Activated CD8-positive, alpha-beta memory T cell treated with anti-CD3 and anti-CD28 coated beads, Interleukin-2, amount 10 ng/mL, durations not matched to agents 7 days and 5 days (primary cell): ENCODE measurements around the gene TMEM170A. TPM values are rescaled to one million over a fixed set of nuclear protein-coding genes. Genes with fewer than 3 reads are reported as not detected.

Source experiments
- ATAC-seq: fragments of 150-1000 bp; cut with Tn5 transposase; one replicate; pipeline ENCODE4 v1.10.0; 2021; ENCODE audit warnings: moderate library complexity
- CTCF ChIA-PET: fragments of 350-600 bp; sonication (Branson Sonifier 250); formaldehyde crosslinking; loops from one replicate; lab custom pipeline; 2021; ENCODE audit warnings: antibody characterized with exemption; lab: Charles Lee
- DNase-seq: peaks from one replicate; pipeline ENCODE4 v3.0.0-alpha.2; 2020
- H3K27ac Mint-ChIP-seq: one replicate; pipeline ENCODE4 v1.8.0; 2021; ENCODE audit warnings: mild to moderate bottlenecking, mixed read lengths
- H3K27me3 Mint-ChIP-seq: one replicate; pipeline ENCODE4 v1.8.0; 2021; ENCODE audit warnings: mixed read lengths
- H3K36me3 Mint-ChIP-seq: one replicate; pipeline ENCODE4 v1.8.0; 2021; ENCODE audit warnings: mild to moderate bottlenecking, mixed read lengths
- H3K4me1 Mint-ChIP-seq: one replicate; pipeline ENCODE4 v1.8.0; 2021; ENCODE audit warnings: mixed read lengths
- H3K4me3 Mint-ChIP-seq: one replicate; pipeline ENCODE4 v1.8.0; 2021; ENCODE audit warnings: mild to moderate bottlenecking, moderate library complexity, mixed read lengths
- H3K9me3 Mint-ChIP-seq: one replicate; pipeline ENCODE4 v1.8.0; 2022; ENCODE audit warnings: low read depth, mixed read lengths
- total RNA-seq, 2 experiments: library from RNA; stranded (reverse); gene quantifications; one replicate each; pipeline ENCODE4 v1.2.3, GENCODE V29; 2021

Gene TMEM170A
- total RNA-seq, 2 experiments from 2014 or later, result 31.1 to 33.7 TPM

DNA sequence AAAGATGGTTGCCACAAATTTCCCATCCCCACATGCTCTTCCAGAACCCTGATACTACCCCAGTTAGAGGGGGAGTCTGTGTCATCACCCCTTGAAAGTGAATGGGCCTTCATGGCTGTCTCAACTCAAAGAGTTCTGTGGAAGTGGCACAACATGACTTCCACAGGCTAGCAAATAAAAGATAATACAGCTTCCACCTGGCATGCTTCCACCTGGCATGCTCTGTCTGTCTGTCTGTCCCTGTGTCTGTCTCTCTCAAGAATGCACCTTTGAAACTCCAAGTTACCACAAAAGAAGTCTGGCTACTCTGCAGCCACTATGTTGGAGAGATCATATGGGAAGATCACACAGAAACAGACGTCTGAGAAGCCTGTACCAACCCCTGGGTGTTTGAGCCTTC, 66.2 kb downstream of the TMEM170A start:
- Mint-ChIP-seq H3K36me3 (peaks cover 5% of the 10 kb centered on the region), H3K9me3 (no peaks in the 10 kb centered on the region), H3K27ac (no peak overlapping the region), H3K4me1 (peaks cover 3% of the 10 kb centered on the region), H3K27me3 (no peaks in the 10 kb centered on the region), H3K4me3 (no peak overlapping the region)
- no peak for DNase-seq
- ATAC-seq, result no peak
- CTCF ChIA-PET, result interaction anchor here (0.6 to 1.5 kb wide), 4 partner anchors 12 to 447 kb away, joined by 3 to 5 read pairs (median 3); no protein-coding TSS in a partner anchor

DNA sequence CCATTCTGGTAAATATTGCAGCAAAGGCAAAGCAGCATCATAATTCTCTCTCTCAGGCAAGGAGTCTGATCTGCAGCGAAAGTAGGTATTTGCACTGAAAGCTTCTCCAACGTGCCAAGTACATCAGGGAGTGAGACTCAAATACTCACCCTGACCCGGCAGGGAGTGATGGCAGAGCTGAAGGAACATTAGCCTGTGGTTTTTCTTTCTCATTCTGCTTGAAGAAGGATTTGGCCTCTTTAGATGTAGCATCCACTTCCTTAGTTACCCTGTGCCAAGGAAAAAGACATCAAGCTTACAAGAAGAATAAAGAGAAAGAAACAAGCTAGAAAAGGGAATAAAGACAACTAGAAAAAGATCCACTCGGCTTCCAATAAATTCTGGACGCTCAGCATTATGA, 69.5 kb downstream of the TMEM170A start:
- no peak overlapping the region for H3K27ac Mint-ChIP-seq
- ATAC-seq (no peak), DNase-seq (no peak)
- H3K36me3 Mint-ChIP-seq, result peaks cover 18% of the 10 kb centered on the region
- H3K9me3 Mint-ChIP-seq, result no peaks in the 10 kb centered on the region
- CTCF ChIA-PET, result interaction anchor here (0.6 to 1.6 kb wide), 7 partner anchors 9 to 296 kb away, joined by 3 to 11 read pairs (median 4); no protein-coding TSS in a partner anchor
- no peak overlapping the region for H3K4me3 Mint-ChIP-seq
- no peaks in the 10 kb centered on the region for H3K27me3 Mint-ChIP-seq
- no peaks in the 10 kb centered on the region for H3K4me1 Mint-ChIP-seq

Other genes starting within 250 kb of the TMEM170A start
- not detected for gene CTRB1, start 245.7 kb downstream of the TMEM170A start, total RNA-seq
- gene BCAR1, start 213.1 kb downstream of the TMEM170A start, total RNA-seq, result under 1 TPM in 1 of 2 experiments, not detected in 1; 0.19 TPM
- gene CFDP1, start 31.2 kb downstream of the TMEM170A start, total RNA-seq, result 10 to 100 TPM; 31.4 to 44.0 TPM
- under 1 TPM in 1 of 2 experiments, not detected in 1; 0.05 TPM for gene CHST6, start 30.8 kb upstream of the TMEM170A start, total RNA-seq
- gene CHST5, start 71.4 kb upstream of the TMEM170A start, total RNA-seq, result under 1 TPM in 1 of 2 experiments, not detected in 1; 0.14 TPM
- 1 to 10 TPM; 2.9 to 3.2 TPM for gene TMEM231, start 91.6 kb upstream of the TMEM170A start, total RNA-seq
- gene GABARAPL2, start 101.7 kb upstream of the TMEM170A start, total RNA-seq, result 10 to 100 TPM; 59.9 to 70.8 TPM
- gene ADAT1, start 158.6 kb upstream of the TMEM170A start, total RNA-seq, result 10 to 100 TPM; 48.3 to 57.2 TPM
- 100 to 1,000 TPM; 182 to 220 TPM for gene KARS1, start 183.0 kb upstream of the TMEM170A start, total RNA-seq
- gene TERF2IP, start 183.1 kb upstream of the TMEM170A start, total RNA-seq, result 10 to 100 TPM; 71.1 to 91.4 TPM
- gene CPHXL2, start 212.3 kb upstream of the TMEM170A start, total RNA-seq, result not detected
- gene DUXB, start 236.8 kb upstream of the TMEM170A start, total RNA-seq, result not detected